ENCODE measurements around the gene KIF14.

The KIF14 gene

DNA sequence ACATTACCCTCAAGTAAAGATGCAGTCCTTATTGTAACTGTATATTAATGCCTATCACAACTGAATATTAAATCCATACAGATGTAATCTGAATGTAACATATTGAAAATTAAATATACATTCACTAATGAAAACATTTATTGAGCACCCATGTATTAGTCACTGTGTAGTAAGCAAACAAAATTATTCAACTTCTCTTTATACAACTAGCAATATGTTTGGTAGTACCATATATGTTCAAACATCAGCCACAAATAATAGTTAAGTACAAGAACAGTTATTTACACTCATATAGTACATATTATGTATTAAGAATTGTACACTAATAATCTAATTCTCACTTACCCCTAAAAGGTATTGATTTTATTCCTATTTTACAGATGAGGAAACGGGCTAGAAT lies 17.9 kb downstream of the KIF14 start:
- TF ChIP-seq, protein P1, sequence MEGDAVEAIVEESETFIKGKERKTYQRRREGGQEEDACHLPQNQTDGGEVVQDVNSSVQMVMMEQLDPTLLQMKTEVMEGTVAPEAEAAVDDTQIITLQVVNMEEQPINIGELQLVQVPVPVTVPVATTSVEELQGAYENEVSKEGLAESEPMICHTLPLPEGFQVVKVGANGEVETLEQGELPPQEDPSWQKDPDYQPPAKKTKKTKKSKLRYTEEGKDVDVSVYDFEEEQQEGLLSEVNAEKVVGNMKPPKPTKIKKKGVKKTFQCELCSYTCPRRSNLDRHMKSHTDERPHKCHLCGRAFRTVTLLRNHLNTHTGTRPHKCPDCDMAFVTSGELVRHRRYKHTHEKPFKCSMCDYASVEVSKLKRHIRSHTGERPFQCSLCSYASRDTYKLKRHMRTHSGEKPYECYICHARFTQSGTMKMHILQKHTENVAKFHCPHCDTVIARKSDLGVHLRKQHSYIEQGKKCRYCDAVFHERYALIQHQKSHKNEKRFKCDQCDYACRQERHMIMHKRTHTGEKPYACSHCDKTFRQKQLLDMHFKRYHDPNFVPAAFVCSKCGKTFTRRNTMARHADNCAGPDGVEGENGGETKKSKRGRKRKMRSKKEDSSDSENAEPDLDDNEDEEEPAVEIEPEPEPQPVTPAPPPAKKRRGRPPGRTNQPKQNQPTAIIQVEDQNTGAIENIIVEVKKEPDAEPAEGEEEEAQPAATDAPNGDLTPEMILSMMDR (IDR thresholded peaks at IDR 0.05), result no peak

DNA sequence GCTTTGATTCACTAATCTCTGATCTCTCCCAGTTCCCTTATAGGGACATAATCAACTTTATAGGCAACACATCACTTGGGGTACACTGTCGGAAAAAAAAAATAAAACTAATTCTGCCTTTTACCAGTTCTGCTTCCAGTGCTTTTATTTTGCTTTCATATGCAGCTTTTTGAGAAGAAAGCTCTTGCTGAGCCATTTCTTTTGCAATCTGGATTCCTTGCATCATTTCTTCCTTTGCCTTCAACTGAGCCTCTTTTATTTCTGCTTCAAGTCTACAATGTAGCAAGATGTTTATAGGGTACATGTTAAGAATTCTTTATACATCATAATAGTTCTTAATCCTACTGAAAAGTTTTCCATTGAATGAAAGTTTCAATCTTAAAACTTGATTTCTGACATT lies 30.6 kb downstream of the KIF14 start:
- TF ChIP-seq, protein P1 (IDR thresholded peaks at IDR 0.05), result no peak

DNA sequence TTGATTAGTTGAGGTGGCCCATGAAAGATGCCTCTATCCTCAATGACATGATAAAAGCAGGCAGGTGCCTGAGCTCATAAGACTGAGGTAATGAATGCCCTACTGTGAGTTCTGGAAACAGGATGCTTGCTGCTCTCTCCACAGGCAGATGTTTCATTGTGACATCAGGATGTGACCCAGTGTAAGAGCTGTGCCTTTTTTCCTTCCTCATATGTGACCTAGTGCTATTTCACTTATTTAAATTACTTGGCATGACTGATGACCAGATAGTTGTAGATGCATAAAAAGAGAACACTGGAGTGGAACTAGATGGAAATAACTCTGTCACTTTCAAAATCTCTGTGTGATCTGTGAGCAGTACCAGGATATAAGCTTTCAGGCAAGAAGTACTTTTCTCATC lies 31.9 kb downstream of the KIF14 start:
- TF ChIP-seq, protein P1 (IDR thresholded peaks at IDR 0.05), result no peak

DNA sequence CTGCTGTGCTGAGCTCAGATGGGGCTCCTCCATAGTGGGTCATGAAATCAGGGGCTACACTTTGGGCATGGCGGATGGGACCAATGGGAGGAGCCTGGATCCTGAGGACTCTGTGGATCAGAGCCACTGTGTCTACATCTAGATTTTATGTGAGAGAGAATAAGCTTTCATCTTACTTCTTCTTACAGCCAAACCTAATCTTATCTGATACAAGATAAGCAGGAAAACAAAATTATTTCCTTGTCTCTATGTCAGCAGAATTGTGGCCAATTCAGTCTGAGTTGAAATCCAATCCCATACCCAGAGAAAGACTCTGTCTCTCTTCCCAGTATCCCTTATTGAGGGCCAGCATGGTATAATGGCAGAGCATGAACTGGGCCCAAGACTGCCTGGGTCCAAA lies 56.2 kb downstream of the KIF14 start:
- TF ChIP-seq, protein P1 (IDR thresholded peaks at IDR 0.05), result no peak

DNA sequence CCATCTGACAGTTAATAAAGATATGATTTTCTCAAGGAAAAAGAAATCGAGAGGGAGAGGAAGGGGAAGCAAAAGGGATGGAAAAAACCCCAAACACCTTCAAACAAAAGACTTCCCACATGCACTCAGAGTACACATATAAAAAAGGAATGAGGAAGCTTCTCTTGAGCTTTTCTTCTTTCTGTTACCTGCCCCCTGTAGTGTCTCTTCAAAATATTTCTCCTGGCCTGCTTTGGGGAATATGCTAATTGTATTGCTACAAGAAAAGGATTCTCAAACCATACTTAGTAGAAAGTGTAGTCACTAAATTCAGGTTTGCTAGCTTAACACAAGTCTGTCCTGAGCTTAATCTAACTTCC lies 58.7 kb downstream of the KIF14 start:
- TF ChIP-seq, protein P1 (IDR thresholded peaks at IDR 0.05), result no peak

DNA sequence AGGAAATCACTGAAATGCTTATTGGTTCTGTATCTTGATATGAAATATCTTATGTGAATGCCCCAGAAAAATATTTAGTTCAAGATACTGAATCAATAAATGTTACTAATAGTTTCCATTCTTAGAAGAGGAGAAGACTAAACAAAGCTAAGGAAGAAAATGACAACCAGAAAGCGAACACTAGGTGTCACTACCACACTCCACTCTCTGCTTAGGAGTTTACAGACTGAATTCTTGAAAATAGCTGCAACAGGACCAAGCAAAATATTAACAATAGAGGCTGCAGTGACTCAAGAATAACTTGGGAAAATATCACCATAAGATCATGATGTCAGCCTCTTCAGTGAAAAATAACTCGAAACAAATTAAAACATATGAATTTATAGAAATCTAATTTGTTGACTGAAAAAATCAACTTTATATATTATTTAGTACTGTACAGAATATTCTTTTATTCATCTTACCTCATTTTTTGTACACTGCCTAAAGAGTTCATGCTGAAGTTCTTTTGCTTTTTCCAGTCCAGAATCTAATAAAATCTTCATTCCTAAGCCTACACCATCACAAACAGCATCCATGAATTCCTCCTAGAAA lies 61.6 kb downstream of the KIF14 start:
- TF ChIP-seq, protein P1 (IDR thresholded peaks at IDR 0.05), result peak; percentile 88

DNA sequence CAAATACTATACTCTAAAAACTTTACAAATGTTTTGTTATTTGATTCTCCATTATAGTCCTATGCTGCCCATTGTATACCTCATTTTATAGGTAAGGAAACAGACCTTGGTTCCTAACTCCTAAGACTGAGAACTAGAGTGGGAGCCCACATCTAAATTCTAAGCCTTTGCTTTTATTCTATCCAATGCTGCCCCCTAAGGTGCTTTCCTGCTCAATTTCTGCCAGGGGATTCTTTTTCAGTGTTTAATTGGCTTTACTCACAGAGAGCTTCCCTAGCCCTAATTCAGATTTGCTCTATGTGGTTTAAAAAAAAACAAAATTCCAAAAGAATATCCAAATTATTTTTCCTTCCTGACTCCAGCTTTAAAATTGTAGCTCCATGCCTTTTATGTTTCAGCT lies 64.5 kb downstream of the KIF14 start:
- TF ChIP-seq, protein P1 (IDR thresholded peaks at IDR 0.05), result no peak

DNA sequence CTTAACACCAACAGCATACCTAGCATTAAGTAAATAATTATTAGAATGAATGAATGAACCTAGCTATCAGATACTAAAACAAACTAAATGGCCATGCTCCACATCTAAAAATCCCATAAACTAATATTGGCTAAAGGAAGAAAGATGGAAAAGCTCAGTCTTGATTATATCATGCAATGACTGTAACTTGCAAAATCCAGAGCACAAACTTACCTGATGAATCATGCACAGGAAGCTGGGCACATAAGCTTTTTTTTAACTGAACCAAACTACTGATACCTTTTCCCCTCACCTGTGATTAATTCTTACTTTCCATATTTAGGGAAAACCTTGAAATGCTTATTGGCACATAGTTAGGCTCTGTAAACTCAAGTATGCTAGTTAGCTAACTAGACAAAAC lies 70.2 kb downstream of the KIF14 start:
- TF ChIP-seq, protein P1 (IDR thresholded peaks at IDR 0.05), result no peak
